Adrenal gland (tissue), 12 donors: ENCODE data around the gene KRTAP10-6. TPM values are rescaled to one million over a fixed set of nuclear protein-coding genes. Genes with fewer than 3 reads are reported as not detected.

Experiments
- DNase-seq, 7 donors: peaks; one replicate each; pipeline ENCODE4 v3.0.0-alpha.2; 2019 to 2020
- H3K27ac ChIP-seq, 5 donors: fragments of 200-600 bp; sonication (generic) in 4 of 5; 1 replicate in 3 of 5; 2 replicates in 2 of 5; pipeline versions ENCODE4 v1.5.1 to v1.8.0; 2016 to 2020; ENCODE audit warnings: mild to moderate bottlenecking in 1 of 5
- H3K27me3 ChIP-seq: fragments of 200-600 bp; 2 replicates; pipeline ENCODE4 v1.8.0; 2021
- H3K36me3 ChIP-seq, 2 donors: fragments of 200-600 bp; replicated peaks in 1 of 2; 1 replicate in 1 of 2; 2 replicates in 1 of 2; pipeline versions ENCODE4 v1.5.1 to v1.8.0; 2018 to 2022
- H3K4me1 ChIP-seq, 2 donors: fragments of 200-600 bp; replicated peaks in 1 of 2; 1 replicate in 1 of 2; 2 replicates in 1 of 2; pipeline versions ENCODE4 v1.5.1 to v1.8.0; 2018 to 2021
- H3K4me3 ChIP-seq, 4 donors: fragments of 200-600 bp; sonication (generic) in 3 of 4; one replicate each; pipeline ENCODE4 v1.5.1; 2016 to 2018
- H3K9me3 ChIP-seq, 3 donors: fragments of 200-600 bp; sonication (generic) in 1 of 3; replicated peaks in 1 of 3; 1 replicate in 2 of 3; 2 replicates in 1 of 3; pipeline versions ENCODE4 v1.5.1 to v1.8.0; 2016 to 2021
- CTCF ChIP-seq, 6 experiments: fragments of 450-650 bp in 4 of 6; fragments of 200-600 bp in 2 of 6; sonication (generic) in 1 of 6; IDR thresholded peaks; 1 replicate in 5 of 6; 2 replicates in 1 of 6; pipeline versions ENCODE4 v1.5.1 to v1.8.0; 2016 to 2021; ENCODE audit warnings: antibody characterized with exemption in 6 of 6, mild to moderate bottlenecking in 2 of 6, moderate library complexity in 1 of 6
- POLR2A ChIP-seq, 2 donors: fragments of 450-650 bp; IDR thresholded peaks; one replicate each; pipeline ENCODE4 v1.6.1; 2017; ENCODE audit warnings: antibody characterized with exemption in 2 of 2, mild to moderate bottlenecking in 2 of 2, moderate library complexity in 1 of 2
- WGBS, 4 donors: extraction: QIAGEN DNeasy Blood & Tissue Kit in 2 of 4; methylation state at CpG; one replicate each; pipeline versions ENCODE4 v1.1.5 to v1.1.7; 2013 to 2017; 5-methylcytosine and 5-hydroxymethylcytosine counted together
- intact Hi-C, 2 donors: fragments of 100-400 bp; cut with DNase I; formaldehyde crosslinking; loops; one replicate each; pipeline versions ENCODE4 v1.14.1 to v1.15.0; 2022 to 2023
- polyA plus RNA-seq, 3 donors: library from polyadenylated mRNA; stranded (reverse); fragments of 200-250 nt in 2 of 3; fragments of 350-450 nt in 1 of 3; fragmentation: Illumina TruSeq in 1 of 3; extraction: RNeasy Lipid Tissue Mini Kit (QIAGEN cat#74804) in 1 of 3; gene quantifications; one replicate each; pipeline ENCODE4 v1.2.3, GENCODE V29; 2013 to 2014
- total RNA-seq, 9 donors: library from RNA; depleted of rRNA in 4 of 9; stranded (reverse); fragments of >200 nt in 4 of 9; fragments of 120-200 nt in 1 of 9; fragmentation: NEBNext Ultra II Directional in 1 of 9; extraction: Animal tissue kit (Norgen Biotek cat#: 25700) in 1 of 9; gene quantifications; one replicate each; pipeline versions ENCODE4 v1.1.0 to v1.2.4, GENCODE V29; 2013 to 2023
- donor health status: healthy with polysubstance abuse.
- donor health status: Bipolar disorder and iron deficiency.
- donor health status: DM: yes; HTN: yes; CAD: no.
- donor health status: DM: no; HTN: no; CAD: no.
- donor health status: DM: no; HTN: no; CAD: no.
- donor health status: DM: yes; HTN: yes; CAD: no.

Gene KRTAP10-6
- total and polyA plus RNA-seq, 12 donors: not detected

- H3K4me1 ChIP-seq: no peaks in the 10 kb centered on the region
- intact Hi-C loops: no loop called here
- no peak for DNase-seq
- no peak for TF ChIP-seq CTCF (IDR thresholded peaks at IDR 0.05)
- no peak for TF ChIP-seq POLR2A (IDR thresholded peaks at IDR 0.05)
- no peak overlapping the region for H3K27ac ChIP-seq
- H3K4me3 ChIP-seq: no peak overlapping the region
- WGBS, 4 donors: 85 to 92% (median 87%) methylated on average over 2 of the region's 2 CpGs
- no peaks in the 10 kb centered on the region for H3K9me3 ChIP-seq
- H3K36me3 ChIP-seq: no peaks in the 10 kb centered on the region
- H3K27me3 ChIP-seq: peaks cover 18% of the 10 kb centered on the region
Observed at GRCh38 chr21:44589094-44589493, 3.2 kb downstream of the KRTAP10-6 start.

GRCh38 chr21:44585892-44586291 lies 6.4 kb downstream of the KRTAP10-6 start:
- Histone ChIP-seq H3K27ac (no peak overlapping the region), H3K9me3 (peaks cover 0 to 7% (median 0%) of the 10 kb centered on the region in 3 donors), H3K4me3 (no peak overlapping the region), H3K27me3 (peaks cover 21% of the 10 kb centered on the region), H3K36me3 (no peaks in the 10 kb centered on the region), H3K4me1 (no peaks in the 10 kb centered on the region)
- no peak for TF ChIP-seq CTCF (IDR thresholded peaks at IDR 0.05)
- TF ChIP-seq POLR2A (IDR thresholded peaks at IDR 0.05): no peak
- WGBS, 4 donors: 73 to 81% (median 77%) methylated on average over 3 of the region's 3 CpGs
- intact Hi-C loops: no loop called here
- DNase-seq: no peak

- H3K36me3 ChIP-seq: no peaks in the 10 kb centered on the region
- DNase-seq: no peak
- H3K9me3 ChIP-seq: peaks cover 0 to 7% (median 0%) of the 10 kb centered on the region in 3 donors
- intact Hi-C loops: no loop called here
- H3K4me1 ChIP-seq: no peaks in the 10 kb centered on the region
- no peak overlapping the region for H3K27ac ChIP-seq
- H3K4me3 ChIP-seq: no peak overlapping the region
- H3K27me3 ChIP-seq: peaks cover 15% of the 10 kb centered on the region
- no peak for TF ChIP-seq CTCF (IDR thresholded peaks at IDR 0.05)
- no peak for TF ChIP-seq POLR2A (IDR thresholded peaks at IDR 0.05)
- WGBS, 4 donors: 61 to 79% (median 67%) methylated on average over 6 of the region's 6 CpGs
Observed at GRCh38 chr21:44583800-44584147, 8.5 kb downstream of the KRTAP10-6 start.

GRCh38 chr21:44583089-44583799 lies 9.1 kb downstream of the KRTAP10-6 start:
- DNase-seq: no peak
- Histone ChIP-seq H3K4me3 (no peak overlapping the region), H3K27ac (no peak overlapping the region), H3K9me3 (peaks cover 0 to 7% (median 0%) of the 10 kb centered on the region in 3 donors), H3K36me3 (no peaks in the 10 kb centered on the region), H3K4me1 (no peaks in the 10 kb centered on the region), H3K27me3 (peaks cover 15% of the 10 kb centered on the region)
- 9 to 31% (median 23%) methylated on average over 10 to 11 of the region's 11 CpGs for WGBS, 4 donors
- TF ChIP-seq CTCF (IDR thresholded peaks at IDR 0.05) (no peak), POLR2A (IDR thresholded peaks at IDR 0.05) (no peak)
- intact Hi-C loops: no loop called here
